A549 (cell line): ENCODE measurements around the gene JHY. TPM values are rescaled to one million over a fixed set of nuclear protein-coding genes. Genes with fewer than 3 reads are reported as not detected.

ENCODE experiments used
- ATAC-seq, 2 experiments: fragments of 200-7000 bp in 1 of 2; fragments of >200 bp in 1 of 2; cut with Nextera tagmentation in 1 of 2; cut with Tn5 transposase in 1 of 2; 3 replicates each; pipeline versions ENCODE4 v1.8.0 to v1.9.1; 2018 to 2020; ENCODE audit warnings: mild to moderate bottlenecking in 1 of 2, moderate library complexity in 1 of 2
- CTCF ChIA-PET: fragments of 300-600 bp; sonication (Branson Sonifier 250); formaldehyde crosslinking; extraction: SDS; loops from one replicate; lab custom pipeline; 2021; ENCODE audit warnings: antibody characterized with exemption, inconsistent platforms; lab: Yijun Ruan, JAX
- POLR2A ChIA-PET: fragments of 350-600 bp; formaldehyde crosslinking; extraction: SDS; loops from one replicate; lab custom pipeline; 2021; ENCODE audit warnings: antibody characterized with exemption, inconsistent platforms; lab: Yijun Ruan, JAX
- DNase-seq, 2 experiments: peaks; one replicate each; pipeline versions ENCODE4 v3.0.0 to v3.0.0-alpha.2; 2011 to 2016; ENCODE audit warnings: low read depth in 1 of 2, low spot score in 1 of 2
- FAIRE-seq: peaks from 2 replicates; lab custom pipeline; 2011; peaks lifted over from hg19 to GRCh38; lab: Jason Lieb, UNC
- H3K27ac ChIP-seq, 2 experiments: fragments of >200 bp; sonication (Bioruptor Twin); formaldehyde crosslinking; 3 replicates each; pipeline ENCODE4 v1.5.1; 2016 to 2017
- H3K4me1 ChIP-seq: fragments of >200 bp; sonication (Bioruptor Twin); formaldehyde crosslinking; 3 replicates; pipeline ENCODE4 v1.6.1; 2016
- H3K4me2 ChIP-seq: fragments of >200 bp; sonication (Bioruptor Twin); formaldehyde crosslinking; 3 replicates; pipeline ENCODE4 v1.6.1; 2016
- H3K4me3 ChIP-seq: fragments of >200 bp; sonication (Bioruptor Twin); formaldehyde crosslinking; 3 replicates; pipeline ENCODE4 v1.5.1; 2016
- H3K9me3 ChIP-seq: fragments of >200 bp; sonication (Bioruptor Twin); formaldehyde crosslinking; 3 replicates; pipeline ENCODE4 v1.6.1; 2016
- BCL3 ChIP-seq: fragments of >200 bp; sonication (Bioruptor Twin); formaldehyde crosslinking; IDR thresholded peaks from 3 replicates; pipeline ENCODE4 v1.6.1; 2016
- CBX8 ChIP-seq: fragments of 200-600 bp; sonication (generic); IDR thresholded peaks from 2 replicates; pipeline ENCODE4 v1.6.1; 2016
- CHD4 ChIP-seq: fragments of 200-600 bp; sonication (generic); IDR thresholded peaks from 2 replicates; pipeline ENCODE4 v1.6.1; 2016; ENCODE audit warnings: antibody characterized with exemption, mild to moderate bottlenecking, borderline replicate concordance
- E2F6 ChIP-seq: IDR thresholded peaks from 2 replicates; pipeline ENCODE4 v1.6.1; 2012; ENCODE audit warnings: low read depth, borderline replicate concordance
- ESRRA ChIP-seq: fragments of 150-350 bp; IDR thresholded peaks from 2 replicates; pipeline ENCODE4 v1.6.1; 2014; ENCODE audit warnings: mild to moderate bottlenecking, low read length, borderline replicate concordance
- FOSL2 ChIP-seq, 2 experiments: fragments of 450-650 bp in 1 of 2; fragments of >200 bp in 1 of 2; sonication (Bioruptor Twin) in 1 of 2; formaldehyde crosslinking; IDR thresholded peaks; 2 replicates each; pipeline versions ENCODE4 v1.5.0 to v1.6.1; 2016 to 2020; ENCODE audit warnings: mild to moderate bottlenecking in 1 of 2, moderate library complexity in 1 of 2
- FOXS1 ChIP-seq: fragments of 250-450 bp; sonication (Bioruptor Pico); IDR thresholded peaks from 2 replicates; pipeline ENCODE4 v1.5.0; 2020; ENCODE audit warnings: mild to moderate bottlenecking, moderate library complexity
- GATA3 ChIP-seq: IDR thresholded peaks from 2 replicates; pipeline ENCODE4 v1.6.1; 2012; ENCODE audit warnings: borderline replicate concordance
- HES2 ChIP-seq: fragments of >200 bp; sonication (Bioruptor Twin); formaldehyde crosslinking; IDR thresholded peaks from 2 replicates; pipeline ENCODE4 v1.6.1; 2016
- HEYL ChIP-seq: fragments of 250-450 bp; sonication (Bioruptor Pico); IDR thresholded peaks from 2 replicates; pipeline ENCODE4 v1.8.0; 2021; ENCODE audit warnings: mild to moderate bottlenecking, moderate library complexity
- HOXB5 ChIP-seq: fragments of 250-450 bp; sonication (Bioruptor Pico); IDR thresholded peaks from 2 replicates; pipeline ENCODE4 v1.5.0; 2020; ENCODE audit warnings: mild to moderate bottlenecking, moderate library complexity
- KDM1A ChIP-seq: fragments of 200-600 bp; sonication (generic); IDR thresholded peaks from 2 replicates; pipeline ENCODE4 v1.6.1; 2016; ENCODE audit warnings: low read depth, mild to moderate bottlenecking
- MAFK ChIP-seq: fragments of 450-650 bp; IDR thresholded peaks from 2 replicates; pipeline ENCODE4 v1.6.1; 2014; ENCODE audit not compliant: partially characterized antibody
- MAX ChIP-seq: IDR thresholded peaks from 2 replicates; pipeline ENCODE4 v1.6.1; 2012
- PBX3 ChIP-seq: IDR thresholded peaks from 2 replicates; pipeline ENCODE4 v1.6.1; 2012
- POLR2AphosphoS2 ChIP-seq: conservative IDR thresholded peaks from 2 replicates; pipeline ENCODE4 v1.6.1; 2012; ENCODE audit warnings: low read length, improper control_type of control experiment, inconsistent platforms
- REST ChIP-seq: fragments of 200-600 bp; sonication (generic); IDR thresholded peaks from 2 replicates; pipeline ENCODE4 v1.6.1; 2016; ENCODE audit warnings: antibody characterized with exemption, mild to moderate bottlenecking, moderate library complexity
- RFX5 ChIP-seq: fragments of 450-650 bp; IDR thresholded peaks from 2 replicates; pipeline ENCODE4 v1.7.1; 2014; ENCODE audit warnings: antibody characterized with exemption, mild to moderate bottlenecking, moderate library complexity
- SMC3 ChIP-seq: fragments of >200 bp; sonication (Bioruptor Twin); formaldehyde crosslinking; IDR thresholded peaks from 3 replicates; pipeline ENCODE4 v1.6.1; 2018; ENCODE audit warnings: inconsistent platforms
- SREBF2 ChIP-seq: fragments of 450-650 bp; IDR thresholded peaks from 2 replicates; pipeline ENCODE4 v1.6.1; 2014; ENCODE audit warnings: mild to moderate bottlenecking, moderate library complexity
- TP53 ChIP-seq: fragments of 250-450 bp; sonication (Bioruptor Pico); IDR thresholded peaks from 2 replicates; pipeline ENCODE4 v1.5.0; 2021; ENCODE audit warnings: mild to moderate bottlenecking, moderate library complexity
- ZFP36 ChIP-seq: fragments of 450-650 bp; IDR thresholded peaks from 2 replicates; pipeline ENCODE4 v1.6.1; 2014; ENCODE audit warnings: borderline replicate concordance; ENCODE audit not compliant: partially characterized antibody
- ZNF302 ChIP-seq: fragments of 250-450 bp; sonication (Bioruptor Pico); IDR thresholded peaks from 2 replicates; pipeline ENCODE4 v1.9.0; 2021; ENCODE audit warnings: inconsistent platforms, mild to moderate bottlenecking, moderate library complexity
- ZSCAN20 ChIP-seq: fragments of 250-450 bp; sonication (Bioruptor Pico); IDR thresholded peaks from 2 replicates; pipeline ENCODE4 v1.8.0; 2022; ENCODE audit warnings: mild to moderate bottlenecking, moderate library complexity
- WGBS: methylation state at CpG from one replicate; pipeline ENCODE4 v1.1.6; 2017; ENCODE audit errors: missing lambda C conversion rate; 5-methylcytosine and 5-hydroxymethylcytosine counted together
- polyA plus RNA-seq, 4 experiments: library from polyadenylated mRNA; depleted of rRNA in 3 of 4; stranded (reverse); fragments of >200 nt; fragmentation: RNase III in 1 of 4; extraction: RNeasy Plus Mini Kit Qiagen cat#74134 plus additional on column Dnase treatment in 1 of 4; gene quantifications; 2 replicates in 3 of 4; 3 replicates in 1 of 4; pipeline ENCODE4 v1.2.3, GENCODE V29; 2011 to 2017

The JHY gene
- polyA plus RNA-seq, 2 of the 4 experiments (the other 2 are of a cell fraction), result 3.4 to 6.9 TPM

GRCh38 chr11:122933416-122933815 is 50.9 kb downstream of the JHY start:
- Histone ChIP-seq H3K4me3 (no peak overlapping the region), H3K27ac (no peak overlapping the region), H3K4me1 (no peaks in the 10 kb centered on the region), H3K4me2 (no peak overlapping the region), H3K9me3 (no peaks in the 10 kb centered on the region)
- DNase-seq (no peak), ATAC-seq (no peak), FAIRE-seq (no peak)
- ChIA-PET CTCF (interaction anchor here (0.7 to 1.0 kb wide), 3 partner anchors 11 to 643 kb away, joined by 3 to 4 read pairs (median 4); no protein-coding TSS in a partner anchor), POLR2A (no interaction called here)
- TF ChIP-seq TP53 (CRISPR knock-in tag), result no peak
- TF ChIP-seq GATA3, result no peak
- no peak for TF ChIP-seq FOSL2 (IDR thresholded peaks at IDR 0.05)
- TF ChIP-seq FOSL2 (CRISPR knock-in tag; IDR thresholded peaks at IDR 0.05), result no peak
- TF ChIP-seq REST, result no peak
- TF ChIP-seq HEYL (CRISPR knock-in tag), result no peak
- no peak for TF ChIP-seq CHD4
- no peak for TF ChIP-seq FOXS1 (CRISPR knock-in tag)
- WGBS, result 48% methylated on average over 2 of the region's 2 CpGs

GRCh38 chr11:122937983-122938382 is 55.4 kb downstream of the JHY start:
- Histone ChIP-seq H3K9me3 (no peaks in the 10 kb centered on the region), H3K27ac (no peak overlapping the region), H3K4me3 (no peak overlapping the region), H3K4me2 (no peak overlapping the region), H3K4me1 (no peaks in the 10 kb centered on the region)
- no peak for FAIRE-seq
- ChIA-PET CTCF (no interaction called here), POLR2A (no interaction called here)
- ATAC-seq, result no peak
- TF ChIP-seq ZSCAN20 (no peak), HOXB5 (CRISPR knock-in tag) (no peak), POLR2AphosphoS2 (no peak), E2F6 (no peak), PBX3 (no peak), MAX (no peak), ESRRA (no peak), ZFP36 (no peak), BCL3 (no peak), HEYL (CRISPR knock-in tag) (no peak), CBX8 (no peak), KDM1A (no peak), HES2 (no peak), RFX5 (no peak), SREBF2 (no peak), FOXS1 (CRISPR knock-in tag) (no peak), CHD4 (no peak), ZNF302 (CRISPR knock-in tag) (no peak), MAFK (no peak), SMC3 (no peak)
- 74% methylated on average over 3 of the region's 3 CpGs for WGBS
- DNase-seq, result no peak
